GM21360 (cell line): ENCODE measurements around the gene DAW1.
"Not testable (repeated sequence)": the region's sequence is repeated elsewhere in the genome, so short reads cannot be mapped to it uniquely, and the experiment has no call there.

Experiments
- ATAC-seq: cut with Tn5 transposase; IDR thresholded peaks from one replicate; pipeline ENCODE4 v1.9.1; 2021; ENCODE audit warnings: mild to moderate bottlenecking, moderate library complexity; ENCODE audit not compliant: unreplicated experiment

Gene DAW1

GRCh38 chr2:227871375-227871791, at the start of gene DAW1:
Gene DAW1 (plus strand): TSS chr2:227871631. CDS start chr2:227871690, 59 bp downstream.
- ATAC-seq, result peak; percentile 59

DNA sequence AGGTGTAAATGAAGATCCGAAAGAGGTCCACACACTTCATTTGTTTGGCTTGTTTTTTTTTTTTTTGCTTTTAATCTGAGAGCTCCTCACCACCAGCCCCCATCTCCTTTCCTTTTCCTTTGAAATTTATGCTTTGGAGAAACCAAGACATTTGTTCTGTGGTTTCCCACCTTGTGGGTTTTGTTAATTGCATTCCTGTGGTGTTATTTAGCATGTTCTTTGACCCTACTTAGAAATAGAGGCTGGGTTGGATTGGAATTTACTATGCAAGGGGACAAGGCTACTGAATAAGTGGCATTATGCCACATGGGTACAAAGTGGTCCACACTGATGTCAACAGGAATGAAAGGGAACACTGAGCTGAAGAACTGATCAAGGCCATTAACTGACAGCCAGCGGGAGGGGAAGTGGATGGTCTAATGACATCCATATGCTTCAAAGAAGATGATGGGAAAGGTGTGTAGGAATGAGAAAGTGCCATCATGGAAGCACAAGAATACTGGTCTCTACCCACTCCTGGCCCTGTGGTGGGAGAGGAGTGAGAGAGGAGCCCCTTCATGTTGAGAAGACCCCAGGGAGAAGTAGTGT, 48.9 kb upstream of the DAW1 start:
- ATAC-seq, result no peak

DNA sequence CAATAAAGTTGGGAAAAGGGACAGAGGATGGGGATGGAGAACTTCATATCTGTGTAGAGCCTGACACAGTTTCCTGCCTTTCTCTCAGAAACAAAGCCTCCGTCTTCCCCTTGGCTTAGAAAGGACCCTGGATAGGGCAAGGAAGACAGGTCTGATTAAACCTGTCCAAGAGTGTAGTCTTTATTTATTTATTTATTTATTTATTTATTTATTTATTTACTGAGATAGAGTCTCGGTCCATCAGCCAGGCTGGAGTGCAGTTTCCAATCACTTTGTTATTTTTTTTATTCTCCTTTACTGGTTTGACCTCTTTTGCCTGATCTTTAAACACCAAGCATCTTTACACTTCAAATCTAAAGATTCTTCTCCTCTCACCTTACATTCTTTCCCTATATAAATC, 47.5 kb upstream of the DAW1 start:
- no peak for ATAC-seq

- ATAC-seq, result no peak
These were observed 46.7 kb upstream of the DAW1 start for GRCh38 chr2:227824711-227825110.

GRCh38 chr2:227826019-227826521, 45.4 kb upstream of the DAW1 start:
- ATAC-seq, result no peak

DNA sequence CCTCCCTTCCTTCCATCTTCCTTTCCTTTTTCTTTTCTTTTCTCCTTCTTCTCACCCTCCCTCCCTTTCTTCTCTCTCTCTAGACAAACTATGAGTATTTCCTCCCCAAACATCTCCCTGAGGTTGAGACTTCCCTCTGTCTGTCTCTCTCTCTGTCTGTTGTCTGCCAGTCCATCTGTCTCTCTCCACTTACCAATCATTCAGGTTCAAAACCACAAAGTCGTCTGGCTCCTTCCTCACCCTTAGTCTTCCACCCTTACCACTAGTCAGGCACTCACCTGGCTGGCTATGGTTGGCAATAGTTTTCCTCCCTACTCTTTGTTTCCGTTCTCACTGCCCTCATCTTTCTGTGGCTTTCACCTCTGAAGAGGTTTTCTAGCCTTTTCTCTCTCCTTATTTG, 44.9 kb upstream of the DAW1 start:
- ATAC-seq, result no peak

GRCh38 chr2:227827143-227827542, 44.3 kb upstream of the DAW1 start:
- no peak for ATAC-seq

- no peak for ATAC-seq
These were observed 42.9 kb upstream of the DAW1 start for GRCh38 chr2:227828477-227828912.

DNA sequence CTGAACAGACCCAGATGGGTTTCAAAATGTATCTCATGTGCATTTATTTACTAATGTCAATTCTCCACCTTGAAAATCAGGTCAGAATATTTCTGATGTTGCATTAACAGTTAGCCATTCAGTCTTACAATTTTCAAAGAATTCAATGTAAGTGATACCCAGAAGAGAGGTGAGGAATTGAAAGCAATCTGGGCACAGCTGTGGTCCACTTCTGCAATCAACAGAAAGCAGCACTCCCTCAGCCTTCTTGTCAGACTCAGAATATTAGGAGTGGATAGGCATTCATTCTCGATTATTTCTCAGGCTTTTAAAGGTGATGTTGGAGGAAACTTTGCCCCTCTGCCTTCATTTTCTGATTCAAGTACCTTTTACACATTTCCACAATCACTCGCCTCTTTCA, 42.1 kb upstream of the DAW1 start:
- no peak for ATAC-seq

DNA sequence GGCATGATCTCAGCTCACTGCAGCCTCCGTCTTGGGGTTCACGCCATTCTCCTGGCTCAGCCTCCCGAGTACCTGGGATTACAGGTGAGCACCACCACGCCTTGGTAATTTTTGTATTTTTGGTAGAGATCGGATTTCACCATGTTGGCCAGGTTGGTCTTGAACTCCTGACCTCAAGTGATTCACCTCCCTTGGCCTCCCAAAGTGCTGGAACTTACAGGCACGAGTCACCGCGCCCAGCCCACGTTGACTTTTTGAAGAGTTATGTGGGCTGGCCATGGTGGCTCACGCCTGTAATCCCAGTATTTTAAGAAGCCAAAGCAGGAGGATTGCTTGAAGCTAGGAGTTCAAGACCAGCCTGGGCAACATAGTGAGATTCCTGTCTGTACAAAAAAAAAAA, 37.0 kb upstream of the DAW1 start:
- no peak for ATAC-seq

DNA sequence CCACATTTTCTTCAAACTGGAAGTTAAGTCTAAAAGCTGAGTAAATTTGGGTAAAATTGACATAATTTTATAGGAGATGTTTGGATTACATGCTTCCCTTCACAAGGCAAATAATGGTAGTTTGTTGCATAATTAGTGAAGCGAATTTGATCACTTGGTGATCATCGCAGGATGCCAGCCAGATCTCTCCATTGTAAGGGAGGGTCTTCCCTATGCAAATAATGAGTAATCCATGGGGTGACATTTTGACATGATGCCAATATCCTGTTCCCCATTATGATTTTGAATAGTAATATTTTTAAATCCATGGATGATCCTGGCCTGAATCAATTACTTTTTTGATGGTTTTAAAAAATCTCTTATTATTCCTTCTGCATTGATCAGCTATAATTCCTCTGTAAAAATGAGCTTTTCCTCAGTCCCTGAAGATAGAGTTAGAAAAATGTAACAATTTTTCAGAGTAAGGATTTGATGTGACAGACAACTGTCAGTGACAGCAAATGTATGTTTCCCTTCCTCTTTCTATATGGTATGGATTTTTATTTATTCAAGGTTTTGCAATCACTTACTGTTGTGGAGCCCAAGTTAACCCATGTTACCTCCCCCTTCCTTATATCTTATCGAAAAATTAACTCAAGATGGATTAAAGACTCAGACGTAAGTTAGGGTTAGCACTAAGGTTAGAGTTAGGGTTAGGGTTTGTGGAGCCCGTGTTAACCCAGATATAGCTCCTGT, 36.3 kb upstream of the DAW1 start:
- no peak for ATAC-seq

DNA sequence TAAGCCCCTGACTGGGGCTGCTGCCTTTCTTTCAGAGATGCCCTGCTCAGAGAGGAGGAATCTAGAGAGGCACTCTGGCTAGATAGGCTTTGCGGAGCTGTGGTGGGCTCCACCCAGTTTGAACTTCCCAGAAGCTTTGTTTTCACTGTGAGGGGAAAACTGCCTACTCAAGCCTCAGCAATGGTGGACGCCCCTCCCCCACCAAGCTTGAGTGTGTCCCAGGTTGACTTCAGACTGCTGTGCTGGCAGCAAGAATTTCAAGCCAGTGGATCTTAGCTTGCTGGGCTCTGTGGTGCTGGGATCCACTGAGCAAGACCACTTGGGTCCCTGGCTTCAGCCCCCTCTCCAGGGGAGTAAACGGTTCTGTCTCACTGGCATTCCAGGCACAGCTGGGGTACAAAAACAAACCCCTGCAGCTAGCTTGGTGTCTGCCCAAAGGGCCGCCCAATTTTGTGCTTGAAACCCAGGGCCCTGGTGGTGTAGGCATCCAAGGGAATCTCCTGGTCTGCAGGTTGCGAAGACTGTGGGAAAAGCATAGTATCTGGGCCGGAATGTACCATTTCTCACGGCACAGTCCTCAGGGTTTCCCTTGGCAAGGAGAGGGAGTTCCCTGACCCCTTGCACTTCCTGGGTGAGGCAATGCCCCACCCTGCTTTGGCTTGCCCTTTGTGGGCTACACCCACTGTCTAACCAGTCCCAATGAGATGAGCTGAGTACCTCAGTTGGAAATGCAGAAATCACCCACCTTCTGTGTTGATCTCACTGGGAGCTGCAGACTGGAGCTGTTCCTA, 31.9 kb upstream of the DAW1 start:
- not testable (repeated sequence) for ATAC-seq

DNA sequence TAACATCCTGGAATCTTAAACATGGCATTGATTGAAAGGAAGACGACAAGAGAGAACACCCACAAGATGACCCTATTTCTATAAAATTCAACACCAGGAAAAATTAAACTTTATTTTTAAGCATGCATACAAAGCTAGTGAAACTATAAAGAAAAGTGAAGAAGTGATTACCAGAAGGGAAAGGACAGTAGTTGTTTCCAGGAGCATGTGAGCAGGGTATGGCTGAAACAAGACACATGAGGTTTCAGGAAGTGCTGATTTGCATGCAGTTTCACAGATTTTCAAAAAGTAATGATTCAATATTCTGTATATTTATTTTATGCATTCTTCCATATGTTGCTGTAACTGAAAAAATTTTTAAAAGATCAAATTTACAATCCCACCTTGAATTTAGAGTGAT, 24.6 kb upstream of the DAW1 start:
- ATAC-seq, result peak; percentile 68

DNA sequence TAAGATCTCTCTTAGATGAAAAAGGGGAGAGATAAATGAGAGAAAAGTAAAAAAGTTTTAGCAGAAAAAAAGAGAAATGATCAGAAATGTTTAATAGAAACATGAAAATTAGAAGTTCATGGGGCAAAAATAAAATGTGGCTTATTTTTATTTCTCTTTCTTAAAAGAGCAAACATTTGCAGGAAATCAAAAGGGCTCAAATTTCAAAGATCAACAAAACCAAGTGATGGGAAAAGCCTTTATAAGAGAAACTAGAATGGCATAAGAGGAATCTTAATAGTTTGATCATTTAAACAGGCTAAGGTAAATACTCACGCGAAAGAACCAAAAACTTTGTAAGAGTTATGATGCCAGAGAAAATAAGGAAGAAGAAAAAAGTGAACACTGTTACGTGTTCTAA, 23.3 kb upstream of the DAW1 start:
- no peak for ATAC-seq

DNA sequence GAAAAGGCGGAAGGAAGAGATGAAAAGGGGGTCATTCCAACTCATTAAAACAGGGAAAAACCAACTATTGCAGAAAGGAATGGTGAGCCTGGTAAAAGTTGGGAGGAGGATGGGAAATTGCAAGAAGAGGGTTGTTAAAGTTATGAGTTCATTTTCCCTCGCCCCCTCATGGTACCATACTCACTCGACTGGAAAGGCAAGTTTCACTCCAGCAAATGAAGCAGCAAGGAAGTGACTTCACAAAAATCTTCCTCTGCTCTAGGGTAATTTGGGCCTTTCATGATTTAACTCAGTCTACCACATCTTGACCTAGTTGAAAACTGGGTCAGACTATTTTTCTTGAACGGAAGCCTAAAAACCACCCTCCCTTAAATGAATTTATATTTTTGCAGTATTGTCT, 22.8 kb upstream of the DAW1 start:
- peak; percentile 75 for ATAC-seq

- no peak for ATAC-seq
These were observed 21.5 kb upstream of the DAW1 start for GRCh38 chr2:227849906-227850305.

GRCh38 chr2:227853204-227853629, 18.2 kb upstream of the DAW1 start:
- ATAC-seq, result no peak

GRCh38 chr2:227853765-227854271, 17.6 kb upstream of the DAW1 start:
- ATAC-seq, result no peak

GRCh38 chr2:227855440-227855839, 16.0 kb upstream of the DAW1 start:
- ATAC-seq, result no peak

DNA sequence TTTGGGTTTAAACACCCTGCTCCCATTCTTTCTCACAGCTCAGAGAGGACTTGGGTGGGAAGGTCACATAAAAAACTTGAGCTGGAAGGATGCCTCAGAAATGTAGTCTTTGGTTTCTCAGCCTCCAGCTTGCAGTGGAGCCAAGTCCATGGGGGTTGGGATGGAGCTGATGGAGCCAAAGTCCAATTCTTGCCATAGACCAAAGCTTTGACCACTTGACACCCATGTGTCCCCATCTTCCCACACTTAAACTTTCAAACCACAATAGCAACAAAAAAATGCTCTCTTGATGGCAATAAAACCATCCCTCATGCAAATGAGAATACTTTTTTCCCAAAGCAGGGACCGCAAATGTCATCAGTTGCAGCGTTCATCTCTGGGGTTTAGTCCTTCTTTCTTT, 14.7 kb upstream of the DAW1 start:
- ATAC-seq, result no peak

DNA sequence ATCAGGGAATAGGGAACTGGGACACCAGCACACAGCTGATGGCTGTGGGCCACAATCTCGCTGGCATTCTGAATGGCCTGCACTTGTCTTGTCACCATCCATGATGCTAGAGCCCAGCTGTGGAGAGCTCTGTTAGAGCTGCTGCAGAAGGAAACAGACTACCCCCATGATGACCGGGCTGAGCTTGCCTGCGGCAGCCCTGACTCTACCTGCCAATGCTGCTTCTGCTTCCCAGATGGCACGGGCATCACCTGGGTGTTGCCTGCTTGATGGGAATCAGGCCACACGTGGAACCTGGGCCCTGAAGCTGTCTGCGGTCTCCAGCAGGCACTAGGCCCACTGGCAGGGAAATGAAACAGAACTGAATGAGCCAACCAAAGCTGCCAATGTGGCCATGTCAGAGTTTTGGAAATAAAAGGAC, 11.2 kb upstream of the DAW1 start:
- ATAC-seq, result no peak
